WTC11 (cell line): ENCODE measurements around the gene VAC14. TPM values are rescaled to one million over a fixed set of nuclear protein-coding genes. Genes with fewer than 3 reads are reported as not detected.

Source experiments
- ATAC-seq: fragments of 200-7000 bp; cut with Tn5 transposase; 2 replicates; pipeline ENCODE4 v1.10.0; 2021; ENCODE audit warnings: mild to moderate bottlenecking, moderate library complexity
- CTCF ChIA-PET: fragments of 300-600 bp; sonication (Branson Sonifier 250); formaldehyde crosslinking; loops from one replicate; lab custom pipeline; 2021; ENCODE audit warnings: antibody characterized with exemption; lab: Charles Lee
- POLR2A ChIA-PET: fragments of 350-600 bp; sonication (Branson Sonifier 250); formaldehyde crosslinking; loops from one replicate; lab custom pipeline; 2021; ENCODE audit warnings: antibody characterized with exemption; lab: Charles Lee
- DNase-seq: peaks from one replicate; pipeline ENCODE4 v3.0.0; 2021; ENCODE audit warnings: low spot score
- H3K27ac Mint-ChIP-seq: 2 replicates; pipeline ENCODE4 v1.8.0; 2021; ENCODE audit warnings: mixed read lengths
- H3K27me3 Mint-ChIP-seq: 2 replicates; pipeline ENCODE4 v1.8.0; 2021; ENCODE audit warnings: low read depth, mild to moderate bottlenecking, moderate library complexity, mixed read lengths
- H3K36me3 Mint-ChIP-seq: 2 replicates; pipeline ENCODE4 v1.8.0; 2021; ENCODE audit warnings: mixed read lengths
- H3K4me1 Mint-ChIP-seq: 2 replicates; pipeline ENCODE4 v1.8.0; 2022; ENCODE audit warnings: mixed read lengths
- H3K4me3 Mint-ChIP-seq: 2 replicates; pipeline ENCODE4 v1.8.0; 2021; ENCODE audit warnings: mild to moderate bottlenecking, moderate library complexity, mixed read lengths
- H3K9me3 Mint-ChIP-seq: 2 replicates; pipeline ENCODE4 v1.8.0; 2021; ENCODE audit warnings: mixed read lengths
- CREB1 ChIP-seq: sonication (generic); formaldehyde crosslinking; IDR thresholded peaks from 2 replicates; pipeline ENCODE4 v1.8.0; 2023; ENCODE audit warnings: mild to moderate bottlenecking, missing genetic modification reagents
- ESRRA ChIP-seq: sonication (generic); formaldehyde crosslinking; IDR thresholded peaks from 2 replicates; pipeline ENCODE4 v1.8.1; 2022; ENCODE audit warnings: mild to moderate bottlenecking, missing genetic modification reagents, borderline replicate concordance
- ETV6 ChIP-seq: sonication (generic); formaldehyde crosslinking; IDR thresholded peaks from 2 replicates; pipeline ENCODE4 v1.8.1; 2022; ENCODE audit warnings: mild to moderate bottlenecking, missing genetic modification reagents
- FOXJ3 ChIP-seq: sonication (generic); formaldehyde crosslinking; IDR thresholded peaks from 2 replicates; pipeline ENCODE4 v1.9.0; 2021; ENCODE audit warnings: missing genetic modification reagents, mild to moderate bottlenecking, borderline replicate concordance
- GRHL2 ChIP-seq: fragments of 250-450 bp; sonication (Bioruptor Pico); IDR thresholded peaks from 2 replicates; pipeline ENCODE4 v1.8.0; 2022; ENCODE audit warnings: mild to moderate bottlenecking, moderate library complexity; ENCODE audit not compliant: insufficient replicate concordance, severe bottlenecking
- IRF2 ChIP-seq: sonication (generic); formaldehyde crosslinking; IDR thresholded peaks from 2 replicates; pipeline ENCODE4 v1.8.0; 2022; ENCODE audit warnings: low read depth, missing genetic modification reagents, borderline replicate concordance
- KAT7 ChIP-seq: sonication (generic); formaldehyde crosslinking; IDR thresholded peaks from 2 replicates; pipeline ENCODE4 v1.8.1; 2023; ENCODE audit warnings: missing genetic modification reagents, mild to moderate bottlenecking, borderline replicate concordance
- RORB ChIP-seq: fragments of 250-450 bp; sonication (Bioruptor Pico); IDR thresholded peaks from 2 replicates; pipeline ENCODE4 v1.9.0; 2021; ENCODE audit warnings: mild to moderate bottlenecking
- ZBTB21 ChIP-seq: sonication (generic); formaldehyde crosslinking; IDR thresholded peaks from 2 replicates; pipeline ENCODE4 v1.8.1; 2023; ENCODE audit warnings: mild to moderate bottlenecking, missing genetic modification reagents, borderline replicate concordance
- ZNF219 ChIP-seq: sonication (generic); formaldehyde crosslinking; IDR thresholded peaks from 2 replicates; pipeline ENCODE4 v1.8.0; 2023; ENCODE audit warnings: missing genetic modification reagents, mild to moderate bottlenecking, borderline replicate concordance
- ZNF232 ChIP-seq: sonication (generic); formaldehyde crosslinking; IDR thresholded peaks from 2 replicates; pipeline ENCODE4 v1.8.0; 2022; ENCODE audit warnings: mild to moderate bottlenecking, missing genetic modification reagents
- ZNF416 ChIP-seq: fragments of 250-450 bp; sonication (Bioruptor Pico); IDR thresholded peaks from 2 replicates; pipeline ENCODE4 v1.9.0; 2021; ENCODE audit warnings: mild to moderate bottlenecking, inconsistent platforms
- ZNF423 ChIP-seq: fragments of 250-450 bp; sonication (Bioruptor Pico); IDR thresholded peaks from 2 replicates; pipeline ENCODE4 v2.1.2; 2022; ENCODE audit warnings: mild to moderate bottlenecking, moderate library complexity
- ZNF671 ChIP-seq: fragments of 250-450 bp; sonication (Bioruptor Pico); IDR thresholded peaks from 2 replicates; pipeline ENCODE4 v1.8.0; 2021; ENCODE audit warnings: mild to moderate bottlenecking
- total RNA-seq: library from RNA; stranded (reverse); gene quantifications from 3 replicates; pipeline ENCODE4 v1.2.3, GENCODE V29; 2021
- TF ChIP-seq, protein P1 (sequence below): fragments of 250-450 bp; sonication (Bioruptor Pico); IDR thresholded peaks from 2 replicates; pipeline ENCODE4 v2.1.2; 2022; ENCODE audit warnings: mild to moderate bottlenecking, moderate library complexity
- TF ChIP-seq, protein P2 (sequence below): sonication (generic); formaldehyde crosslinking; IDR thresholded peaks from 2 replicates; pipeline ENCODE4 v1.8.0; 2023; ENCODE audit warnings: missing genetic modification reagents
- TF ChIP-seq, protein P3 (sequence below): sonication (generic); formaldehyde crosslinking; IDR thresholded peaks from 2 replicates; pipeline ENCODE4 v1.8.1; 2022; ENCODE audit warnings: mild to moderate bottlenecking, missing genetic modification reagents, moderate library complexity, borderline replicate concordance
- TF ChIP-seq, protein P4 (sequence below): sonication (generic); formaldehyde crosslinking; IDR thresholded peaks from 2 replicates; pipeline ENCODE4 v1.8.1; 2023; ENCODE audit warnings: mild to moderate bottlenecking, missing genetic modification reagents, borderline replicate concordance
- TF ChIP-seq, protein P5 (sequence below): sonication (generic); formaldehyde crosslinking; IDR thresholded peaks from 2 replicates; pipeline ENCODE4 v1.8.1; 2022; ENCODE audit warnings: missing genetic modification reagents, borderline replicate concordance
- TF ChIP-seq, protein P6 (sequence below): sonication (generic); formaldehyde crosslinking; IDR thresholded peaks from 2 replicates; pipeline ENCODE4 v1.8.0; 2022; ENCODE audit warnings: mild to moderate bottlenecking, missing genetic modification reagents
- TF ChIP-seq, protein P7 (sequence below): sonication (generic); formaldehyde crosslinking; IDR thresholded peaks from 2 replicates; pipeline ENCODE4 v1.8.1; 2023; ENCODE audit warnings: mild to moderate bottlenecking, moderate library complexity, missing genetic modification reagents
- TF ChIP-seq, protein P8 (sequence below): fragments of 250-450 bp; sonication (Bioruptor Pico); IDR thresholded peaks from 2 replicates; pipeline ENCODE4 v1.9.0; 2021; ENCODE audit warnings: moderate library complexity, mild to moderate bottlenecking, inconsistent platforms, borderline replicate concordance

The VAC14 gene
- total RNA-seq, 1 experiment from 2014 or later: 60.1 TPM

DNA sequence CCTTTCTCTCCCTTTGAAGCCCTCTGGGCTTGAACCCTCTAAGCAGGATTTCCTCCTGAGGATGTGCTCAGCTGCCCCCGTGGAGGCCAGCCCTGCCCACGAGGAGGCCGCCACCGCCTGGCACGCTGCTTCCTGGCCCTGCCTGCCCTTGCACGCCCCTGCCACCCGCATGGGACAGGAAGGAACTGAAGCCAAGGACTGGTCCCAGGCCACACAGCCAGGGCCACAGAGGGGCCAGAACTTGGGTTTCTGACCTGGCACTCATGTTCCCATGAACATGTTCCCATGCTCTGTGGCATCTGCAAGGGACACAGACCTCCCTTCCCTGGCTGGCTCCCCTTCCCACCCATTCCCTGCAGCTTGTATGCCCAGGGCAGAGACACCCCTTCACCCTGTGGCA is 91.0 kb downstream of the VAC14 start:
- peaks cover 50% of the 10 kb centered on the region for H3K4me1 Mint-ChIP-seq
- no peaks in the 10 kb centered on the region for H3K36me3 Mint-ChIP-seq
- no peak overlapping the region for H3K27ac Mint-ChIP-seq
- TF ChIP-seq IRF2 (CRISPR knock-in tag) (no peak), ZNF671 (no peak), ZNF416 (no peak), GRHL2 (no peak), ETV6 (CRISPR knock-in tag) (no peak), CREB1 (no peak), KAT7 (no peak), ZNF232 (CRISPR knock-in tag) (no peak), RORB (no peak), FOXJ3 (CRISPR knock-in tag) (no peak)
- TF ChIP-seq, protein P1, sequence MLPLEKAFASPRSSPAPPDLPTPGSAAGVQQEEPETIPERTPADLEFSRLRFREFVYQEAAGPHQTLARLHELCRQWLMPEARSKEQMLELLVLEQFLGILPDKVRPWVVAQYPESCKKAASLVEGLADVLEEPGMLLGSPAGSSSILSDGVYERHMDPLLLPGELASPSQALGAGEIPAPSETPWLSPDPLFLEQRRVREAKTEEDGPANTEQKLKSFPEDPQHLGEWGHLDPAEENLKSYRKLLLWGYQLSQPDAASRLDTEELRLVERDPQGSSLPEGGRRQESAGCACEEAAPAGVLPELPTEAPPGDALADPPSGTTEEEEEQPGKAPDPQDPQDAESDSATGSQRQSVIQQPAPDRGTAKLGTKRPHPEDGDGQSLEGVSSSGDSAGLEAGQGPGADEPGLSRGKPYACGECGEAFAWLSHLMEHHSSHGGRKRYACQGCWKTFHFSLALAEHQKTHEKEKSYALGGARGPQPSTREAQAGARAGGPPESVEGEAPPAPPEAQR (CRISPR knock-in tag): no peak
- TF ChIP-seq, protein P2, sequence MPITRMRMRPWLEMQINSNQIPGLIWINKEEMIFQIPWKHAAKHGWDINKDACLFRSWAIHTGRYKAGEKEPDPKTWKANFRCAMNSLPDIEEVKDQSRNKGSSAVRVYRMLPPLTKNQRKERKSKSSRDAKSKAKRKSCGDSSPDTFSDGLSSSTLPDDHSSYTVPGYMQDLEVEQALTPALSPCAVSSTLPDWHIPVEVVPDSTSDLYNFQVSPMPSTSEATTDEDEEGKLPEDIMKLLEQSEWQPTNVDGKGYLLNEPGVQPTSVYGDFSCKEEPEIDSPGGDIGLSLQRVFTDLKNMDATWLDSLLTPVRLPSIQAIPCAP (CRISPR knock-in tag): no peak
- TF ChIP-seq, protein P3, sequence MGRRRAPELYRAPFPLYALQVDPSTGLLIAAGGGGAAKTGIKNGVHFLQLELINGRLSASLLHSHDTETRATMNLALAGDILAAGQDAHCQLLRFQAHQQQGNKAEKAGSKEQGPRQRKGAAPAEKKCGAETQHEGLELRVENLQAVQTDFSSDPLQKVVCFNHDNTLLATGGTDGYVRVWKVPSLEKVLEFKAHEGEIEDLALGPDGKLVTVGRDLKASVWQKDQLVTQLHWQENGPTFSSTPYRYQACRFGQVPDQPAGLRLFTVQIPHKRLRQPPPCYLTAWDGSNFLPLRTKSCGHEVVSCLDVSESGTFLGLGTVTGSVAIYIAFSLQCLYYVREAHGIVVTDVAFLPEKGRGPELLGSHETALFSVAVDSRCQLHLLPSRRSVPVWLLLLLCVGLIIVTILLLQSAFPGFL (CRISPR knock-in tag): no peak
- TF ChIP-seq, protein P4, sequence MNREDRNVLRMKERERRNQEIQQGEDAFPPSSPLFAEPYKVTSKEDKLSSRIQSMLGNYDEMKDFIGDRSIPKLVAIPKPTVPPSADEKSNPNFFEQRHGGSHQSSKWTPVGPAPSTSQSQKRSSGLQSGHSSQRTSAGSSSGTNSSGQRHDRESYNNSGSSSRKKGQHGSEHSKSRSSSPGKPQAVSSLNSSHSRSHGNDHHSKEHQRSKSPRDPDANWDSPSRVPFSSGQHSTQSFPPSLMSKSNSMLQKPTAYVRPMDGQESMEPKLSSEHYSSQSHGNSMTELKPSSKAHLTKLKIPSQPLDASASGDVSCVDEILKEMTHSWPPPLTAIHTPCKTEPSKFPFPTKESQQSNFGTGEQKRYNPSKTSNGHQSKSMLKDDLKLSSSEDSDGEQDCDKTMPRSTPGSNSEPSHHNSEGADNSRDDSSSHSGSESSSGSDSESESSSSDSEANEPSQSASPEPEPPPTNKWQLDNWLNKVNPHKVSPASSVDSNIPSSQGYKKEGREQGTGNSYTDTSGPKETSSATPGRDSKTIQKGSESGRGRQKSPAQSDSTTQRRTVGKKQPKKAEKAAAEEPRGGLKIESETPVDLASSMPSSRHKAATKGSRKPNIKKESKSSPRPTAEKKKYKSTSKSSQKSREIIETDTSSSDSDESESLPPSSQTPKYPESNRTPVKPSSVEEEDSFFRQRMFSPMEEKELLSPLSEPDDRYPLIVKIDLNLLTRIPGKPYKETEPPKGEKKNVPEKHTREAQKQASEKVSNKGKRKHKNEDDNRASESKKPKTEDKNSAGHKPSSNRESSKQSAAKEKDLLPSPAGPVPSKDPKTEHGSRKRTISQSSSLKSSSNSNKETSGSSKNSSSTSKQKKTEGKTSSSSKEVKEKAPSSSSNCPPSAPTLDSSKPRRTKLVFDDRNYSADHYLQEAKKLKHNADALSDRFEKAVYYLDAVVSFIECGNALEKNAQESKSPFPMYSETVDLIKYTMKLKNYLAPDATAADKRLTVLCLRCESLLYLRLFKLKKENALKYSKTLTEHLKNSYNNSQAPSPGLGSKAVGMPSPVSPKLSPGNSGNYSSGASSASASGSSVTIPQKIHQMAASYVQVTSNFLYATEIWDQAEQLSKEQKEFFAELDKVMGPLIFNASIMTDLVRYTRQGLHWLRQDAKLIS (CRISPR knock-in tag): no peak
- POLR2A ChIA-PET: no interaction called here
- CTCF ChIA-PET: interaction anchor here (1.0 to 3.1 kb wide), 3 partner anchors 14 to 60 kb away, joined by 3 to 10 read pairs (median 3); no protein-coding TSS in a partner anchor
- no peak overlapping the region for H3K4me3 Mint-ChIP-seq
- DNase-seq (no peak), ATAC-seq (no peak)
- H3K27me3 Mint-ChIP-seq: no peaks in the 10 kb centered on the region
- H3K9me3 Mint-ChIP-seq: no peaks in the 10 kb centered on the region

DNA sequence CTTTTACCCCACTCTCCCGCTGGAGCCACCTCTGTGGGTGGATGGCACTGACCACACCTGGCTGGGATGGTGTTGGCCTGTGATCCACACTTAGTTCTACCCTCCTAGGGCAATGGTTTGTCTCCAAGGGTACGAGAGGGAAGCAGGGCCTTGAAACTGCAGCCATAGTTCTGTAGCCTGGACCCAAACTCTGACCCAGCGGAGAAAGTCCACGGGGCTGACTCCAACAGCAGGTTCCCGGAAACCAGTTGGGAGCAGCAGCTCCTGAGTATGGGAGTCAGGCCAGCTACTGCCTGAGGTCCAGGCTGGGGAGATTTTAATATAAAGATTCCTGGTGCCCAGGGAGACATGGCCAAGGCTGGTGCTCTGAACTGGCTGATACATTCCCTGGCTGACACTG is 91.5 kb downstream of the VAC14 start:
- H3K27ac Mint-ChIP-seq: no peak overlapping the region
- H3K4me3 Mint-ChIP-seq: no peak overlapping the region
- no peak for ATAC-seq
- no peaks in the 10 kb centered on the region for H3K9me3 Mint-ChIP-seq
- CTCF ChIA-PET: interaction anchor here (1.3 to 3.1 kb wide), 2 partner anchors 30 to 61 kb away, joined by 3 to 10 read pairs; no protein-coding TSS in a partner anchor
- no peak for DNase-seq
- peaks cover 47% of the 10 kb centered on the region for H3K4me1 Mint-ChIP-seq
- H3K36me3 Mint-ChIP-seq: no peaks in the 10 kb centered on the region
- POLR2A ChIA-PET: no interaction called here
- no peaks in the 10 kb centered on the region for H3K27me3 Mint-ChIP-seq
- TF ChIP-seq ZNF219 (CRISPR knock-in tag) (no peak), ZBTB21 (CRISPR knock-in tag) (no peak), ZNF423 (CRISPR knock-in tag) (no peak), ESRRA (CRISPR knock-in tag) (no peak)
- TF ChIP-seq, protein P5, sequence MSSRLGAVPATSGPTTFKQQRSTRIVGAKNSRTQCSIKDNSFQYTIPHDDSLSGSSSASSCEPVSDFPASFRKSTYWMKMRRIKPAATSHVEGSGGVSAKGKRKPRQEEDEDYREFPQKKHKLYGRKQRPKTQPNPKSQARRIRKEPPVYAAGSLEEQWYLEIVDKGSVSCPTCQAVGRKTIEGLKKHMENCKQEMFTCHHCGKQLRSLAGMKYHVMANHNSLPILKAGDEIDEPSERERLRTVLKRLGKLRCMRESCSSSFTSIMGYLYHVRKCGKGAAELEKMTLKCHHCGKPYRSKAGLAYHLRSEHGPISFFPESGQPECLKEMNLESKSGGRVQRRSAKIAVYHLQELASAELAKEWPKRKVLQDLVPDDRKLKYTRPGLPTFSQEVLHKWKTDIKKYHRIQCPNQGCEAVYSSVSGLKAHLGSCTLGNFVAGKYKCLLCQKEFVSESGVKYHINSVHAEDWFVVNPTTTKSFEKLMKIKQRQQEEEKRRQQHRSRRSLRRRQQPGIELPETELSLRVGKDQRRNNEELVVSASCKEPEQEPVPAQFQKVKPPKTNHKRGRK (CRISPR knock-in tag): no peak
- TF ChIP-seq, protein P6, sequence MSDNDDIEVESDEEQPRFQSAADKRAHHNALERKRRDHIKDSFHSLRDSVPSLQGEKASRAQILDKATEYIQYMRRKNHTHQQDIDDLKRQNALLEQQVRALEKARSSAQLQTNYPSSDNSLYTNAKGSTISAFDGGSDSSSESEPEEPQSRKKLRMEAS (CRISPR knock-in tag): no peak
- TF ChIP-seq, protein P7, sequence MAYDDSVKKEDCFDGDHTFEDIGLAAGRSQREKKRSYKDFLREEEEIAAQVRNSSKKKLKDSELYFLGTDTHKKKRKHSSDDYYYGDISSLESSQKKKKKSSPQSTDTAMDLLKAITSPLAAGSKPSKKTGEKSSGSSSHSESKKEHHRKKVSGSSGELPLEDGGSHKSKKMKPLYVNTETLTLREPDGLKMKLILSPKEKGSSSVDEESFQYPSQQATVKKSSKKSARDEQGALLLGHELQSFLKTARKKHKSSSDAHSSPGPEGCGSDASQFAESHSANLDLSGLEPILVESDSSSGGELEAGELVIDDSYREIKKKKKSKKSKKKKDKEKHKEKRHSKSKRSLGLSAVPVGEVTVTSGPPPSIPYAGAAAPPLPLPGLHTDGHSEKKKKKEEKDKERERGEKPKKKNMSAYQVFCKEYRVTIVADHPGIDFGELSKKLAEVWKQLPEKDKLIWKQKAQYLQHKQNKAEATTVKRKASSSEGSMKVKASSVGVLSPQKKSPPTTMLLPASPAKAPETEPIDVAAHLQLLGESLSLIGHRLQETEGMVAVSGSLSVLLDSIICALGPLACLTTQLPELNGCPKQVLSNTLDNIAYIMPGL (CRISPR knock-in tag): no peak
- TF ChIP-seq, protein P8, sequence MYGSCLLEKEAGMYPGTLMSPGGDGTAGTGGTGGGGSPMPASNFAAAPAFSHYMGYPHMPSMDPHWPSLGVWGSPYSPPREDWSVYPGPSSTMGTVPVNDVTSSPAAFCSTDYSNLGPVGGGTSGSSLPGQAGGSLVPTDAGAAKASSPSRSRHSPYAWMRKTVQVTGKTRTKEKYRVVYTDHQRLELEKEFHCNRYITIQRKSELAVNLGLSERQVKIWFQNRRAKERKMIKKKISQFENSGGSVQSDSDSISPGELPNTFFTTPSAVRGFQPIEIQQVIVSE (CRISPR knock-in tag): no peak
